Measurements from ENCODE around the gene PADI3. TPM values are rescaled to one million over a fixed set of nuclear protein-coding genes. Genes with fewer than 3 reads are reported as not detected.

The PADI3 gene
- total and polyA plus RNA-seq, 2 experiments from 2014 or later, result 0.37 to 0.80 TPM

GRCh38 chr1:17251701-17252376 lies 2.9 kb downstream of the PADI3 start (continued):
- TF ChIP-seq, protein P1, sequence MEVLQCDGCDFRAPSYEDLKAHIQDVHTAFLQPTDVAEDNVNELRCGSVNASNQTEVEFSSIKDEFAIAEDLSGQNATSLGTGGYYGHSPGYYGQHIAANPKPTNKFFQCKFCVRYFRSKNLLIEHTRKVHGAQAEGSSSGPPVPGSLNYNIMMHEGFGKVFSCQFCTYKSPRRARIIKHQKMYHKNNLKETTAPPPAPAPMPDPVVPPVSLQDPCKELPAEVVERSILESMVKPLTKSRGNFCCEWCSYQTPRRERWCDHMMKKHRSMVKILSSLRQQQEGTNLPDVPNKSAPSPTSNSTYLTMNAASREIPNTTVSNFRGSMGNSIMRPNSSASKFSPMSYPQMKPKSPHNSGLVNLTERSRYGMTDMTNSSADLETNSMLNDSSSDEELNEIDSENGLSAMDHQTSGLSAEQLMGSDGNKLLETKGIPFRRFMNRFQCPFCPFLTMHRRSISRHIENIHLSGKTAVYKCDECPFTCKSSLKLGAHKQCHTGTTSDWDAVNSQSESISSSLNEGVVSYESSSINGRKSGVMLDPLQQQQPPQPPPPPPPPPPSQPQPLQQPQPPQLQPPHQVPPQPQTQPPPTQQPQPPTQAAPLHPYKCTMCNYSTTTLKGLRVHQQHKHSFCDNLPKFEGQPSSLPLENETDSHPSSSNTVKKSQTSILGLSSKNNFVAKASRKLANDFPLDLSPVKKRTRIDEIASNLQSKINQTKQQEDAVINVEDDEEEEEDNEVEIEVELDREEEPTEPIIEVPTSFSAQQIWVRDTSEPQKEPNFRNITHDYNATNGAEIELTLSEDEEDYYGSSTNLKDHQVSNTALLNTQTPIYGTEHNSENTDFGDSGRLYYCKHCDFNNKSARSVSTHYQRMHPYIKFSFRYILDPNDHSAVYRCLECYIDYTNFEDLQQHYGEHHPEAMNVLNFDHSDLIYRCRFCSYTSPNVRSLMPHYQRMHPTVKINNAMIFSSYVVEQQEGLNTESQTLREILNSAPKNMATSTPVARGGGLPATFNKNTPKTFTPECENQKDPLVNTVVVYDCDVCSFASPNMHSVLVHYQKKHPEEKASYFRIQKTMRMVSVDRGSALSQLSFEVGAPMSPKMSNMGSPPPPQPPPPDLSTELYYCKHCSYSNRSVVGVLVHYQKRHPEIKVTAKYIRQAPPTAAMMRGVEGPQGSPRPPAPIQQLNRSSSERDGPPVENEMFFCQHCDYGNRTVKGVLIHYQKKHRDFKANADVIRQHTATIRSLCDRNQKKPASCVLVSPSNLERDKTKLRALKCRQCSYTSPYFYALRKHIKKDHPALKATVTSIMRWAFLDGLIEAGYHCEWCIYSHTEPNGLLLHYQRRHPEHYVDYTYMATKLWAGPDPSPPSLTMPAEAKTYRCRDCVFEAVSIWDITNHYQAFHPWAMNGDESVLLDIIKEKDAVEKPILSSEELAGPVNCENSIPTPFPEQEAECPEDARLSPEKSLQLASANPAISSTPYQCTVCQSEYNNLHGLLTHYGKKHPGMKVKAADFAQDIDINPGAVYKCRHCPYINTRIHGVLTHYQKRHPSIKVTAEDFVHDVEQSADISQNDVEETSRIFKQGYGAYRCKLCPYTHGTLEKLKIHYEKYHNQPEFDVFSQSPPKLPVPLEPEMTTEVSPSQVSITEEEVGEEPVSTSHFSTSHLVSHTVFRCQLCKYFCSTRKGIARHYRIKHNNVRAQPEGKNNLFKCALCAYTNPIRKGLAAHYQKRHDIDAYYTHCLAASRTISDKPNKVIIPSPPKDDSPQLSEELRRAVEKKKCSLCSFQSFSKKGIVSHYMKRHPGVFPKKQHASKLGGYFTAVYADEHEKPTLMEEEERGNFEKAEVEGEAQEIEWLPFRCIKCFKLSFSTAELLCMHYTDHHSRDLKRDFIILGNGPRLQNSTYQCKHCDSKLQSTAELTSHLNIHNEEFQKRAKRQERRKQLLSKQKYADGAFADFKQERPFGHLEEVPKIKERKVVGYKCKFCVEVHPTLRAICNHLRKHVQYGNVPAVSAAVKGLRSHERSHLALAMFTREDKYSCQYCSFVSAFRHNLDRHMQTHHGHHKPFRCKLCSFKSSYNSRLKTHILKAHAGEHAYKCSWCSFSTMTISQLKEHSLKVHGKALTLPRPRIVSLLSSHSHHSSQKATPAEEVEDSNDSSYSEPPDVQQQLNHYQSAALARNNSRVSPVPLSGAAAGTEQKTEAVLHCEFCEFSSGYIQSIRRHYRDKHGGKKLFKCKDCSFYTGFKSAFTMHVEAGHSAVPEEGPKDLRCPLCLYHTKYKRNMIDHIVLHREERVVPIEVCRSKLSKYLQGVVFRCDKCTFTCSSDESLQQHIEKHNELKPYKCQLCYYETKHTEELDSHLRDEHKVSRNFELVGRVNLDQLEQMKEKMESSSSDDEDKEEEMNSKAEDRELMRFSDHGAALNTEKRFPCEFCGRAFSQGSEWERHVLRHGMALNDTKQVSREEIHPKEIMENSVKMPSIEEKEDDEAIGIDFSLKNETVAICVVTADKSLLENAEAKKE (CRISPR knock-in tag; IDR thresholded peaks at IDR 0.05), result no peak
- TF ChIP-seq EZH2 (IDR thresholded peaks at IDR 0.05; ENCODE audit: low read depth, unreplicated experiment) (no peak), ETS1 (IDR thresholded peaks at IDR 0.05) (no peak), CREB1 (CRISPR knock-in tag; IDR thresholded peaks at IDR 0.05; ENCODE audit: low read depth) (no peak), ZNF331 (CRISPR knock-in tag; IDR thresholded peaks at IDR 0.05; ENCODE audit: low read depth) (no peak), ZNF114 (CRISPR knock-in tag; IDR thresholded peaks at IDR 0.05) (no peak), NANOG (IDR thresholded peaks at IDR 0.05; ENCODE audit: borderline replicate concordance) (no peak)
- TF ChIP-seq, protein P2, sequence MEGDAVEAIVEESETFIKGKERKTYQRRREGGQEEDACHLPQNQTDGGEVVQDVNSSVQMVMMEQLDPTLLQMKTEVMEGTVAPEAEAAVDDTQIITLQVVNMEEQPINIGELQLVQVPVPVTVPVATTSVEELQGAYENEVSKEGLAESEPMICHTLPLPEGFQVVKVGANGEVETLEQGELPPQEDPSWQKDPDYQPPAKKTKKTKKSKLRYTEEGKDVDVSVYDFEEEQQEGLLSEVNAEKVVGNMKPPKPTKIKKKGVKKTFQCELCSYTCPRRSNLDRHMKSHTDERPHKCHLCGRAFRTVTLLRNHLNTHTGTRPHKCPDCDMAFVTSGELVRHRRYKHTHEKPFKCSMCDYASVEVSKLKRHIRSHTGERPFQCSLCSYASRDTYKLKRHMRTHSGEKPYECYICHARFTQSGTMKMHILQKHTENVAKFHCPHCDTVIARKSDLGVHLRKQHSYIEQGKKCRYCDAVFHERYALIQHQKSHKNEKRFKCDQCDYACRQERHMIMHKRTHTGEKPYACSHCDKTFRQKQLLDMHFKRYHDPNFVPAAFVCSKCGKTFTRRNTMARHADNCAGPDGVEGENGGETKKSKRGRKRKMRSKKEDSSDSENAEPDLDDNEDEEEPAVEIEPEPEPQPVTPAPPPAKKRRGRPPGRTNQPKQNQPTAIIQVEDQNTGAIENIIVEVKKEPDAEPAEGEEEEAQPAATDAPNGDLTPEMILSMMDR (conservative IDR thresholded peaks at IDR 0.05; ENCODE audit: low read depth in 2 of 2), result no peak

Measured in GM23338 (cell line).